Kidney (tissue), 14 donors: ENCODE results near the gene SOX1. TPM values are rescaled to one million over a fixed set of nuclear protein-coding genes. Genes with fewer than 3 reads are reported as not detected.
A peak's percentile ranks its signal among the peaks of the same experiment; 100 is the strongest.

Source experiments
- DNase-seq, 5 donors: peaks; one replicate each; pipeline ENCODE4 v3.0.0-alpha.2; 2013 to 2020
- FAIRE-seq: peaks from 2 replicates; lab custom pipeline; 2012; peaks lifted over from hg19 to GRCh38; lab: Jason Lieb, UNC
- H3K27ac ChIP-seq, 2 donors: one replicate each; pipeline ENCODE4 v1.7.0; 2013; ENCODE audit warnings: low read depth in 2 of 2, low read length in 2 of 2, inconsistent platforms in 1 of 2
- H3K27me3 ChIP-seq: one replicate; pipeline ENCODE4 v1.7.1; 2013; ENCODE audit warnings: low read length, inconsistent platforms; ENCODE audit not compliant: control insufficient read depth, insufficient read depth
- H3K36me3 ChIP-seq, 3 donors: one replicate each; pipeline versions ENCODE4 v1.7.0 to v1.7.1; 2013; ENCODE audit warnings: low read length in 3 of 3, control low read depth in 1 of 3, inconsistent platforms in 1 of 3; ENCODE audit not compliant: insufficient read depth in 3 of 3, control insufficient read depth in 2 of 3
- H3K4me1 ChIP-seq, 3 donors: one replicate each; pipeline versions ENCODE4 v1.7.0 to v1.7.1; 2013; ENCODE audit warnings: low read length in 3 of 3, inconsistent platforms in 1 of 3, low read depth in 1 of 3; ENCODE audit not compliant: control insufficient read depth in 2 of 3, insufficient read depth in 2 of 3
- H3K4me3 ChIP-seq, 3 donors: one replicate each; pipeline versions ENCODE4 v1.7.0 to v1.8.1; 2013; ENCODE audit warnings: low read length in 3 of 3, control low read depth in 1 of 3, inconsistent platforms in 1 of 3
- H3K9ac ChIP-seq, 3 donors: one replicate each; pipeline versions ENCODE4 v1.7.0 to v1.7.1; 2013; ENCODE audit warnings: low read length in 3 of 3, control low read depth in 1 of 3, inconsistent platforms in 1 of 3
- H3K9me3 ChIP-seq, 3 donors: one replicate each; pipeline versions ENCODE4 v1.7.0 to v1.7.1; 2013; ENCODE audit warnings: low read length in 3 of 3, control low read depth in 1 of 3, inconsistent platforms in 1 of 3; ENCODE audit not compliant: control insufficient read depth in 2 of 3, insufficient read depth in 1 of 3
- CTCF ChIP-seq: IDR thresholded peaks from 3 replicates; pipeline ENCODE4 v1.5.1; 2012; ENCODE audit warnings: mild to moderate bottlenecking, moderate library complexity, borderline replicate concordance; ENCODE audit not compliant: insufficient read depth; ENCODE audit errors: extremely low read depth
- intact Hi-C: fragments of 100-400 bp; cut with DNase I; formaldehyde crosslinking; loops from one replicate; pipeline ENCODE4 v1.11.1; 2022
- polyA plus RNA-seq: library from polyadenylated mRNA; stranded (reverse); fragments of 350-450 nt; fragmentation: Illumina TruSeq; extraction: RNeasy Lipid Tissue Mini Kit (QIAGEN cat#74804); gene quantifications from one replicate; pipeline ENCODE4 v1.2.3, GENCODE V29; 2014; ENCODE audit warnings: low read depth, low replicate concordance; ENCODE audit not compliant: insufficient read depth
- total RNA-seq: library from RNA; stranded (reverse); fragmentation: NEBNext Ultra II Directional; extraction: Animal tissue kit (Norgen Biotek cat#: 25700); gene quantifications from one replicate; pipeline ENCODE4 v1.2.1, GENCODE V29; 2021
- donor health status: control.
- donor health status: control.
- donor health status: control.
- donor health status: control.
- donor health status: control.
- donor health status: DM: yes; HTN: yes; CAD: no.
- donor health status: Normal renal cell carcinoma (clear cell type).

SOX1 gene
- total and polyA plus RNA-seq, 2 donors from 2014 or later, result not detected

GRCh38 chr13:112066624-112067004 lies 335 bp upstream of the SOX1 start:
- intact Hi-C loops, result no loop called here
- DNase-seq, result peak; percentile 76 to 88 (median 84)

GRCh38 chr13:112067871-112068539 lies 1.1 kb downstream of the SOX1 start:
- H3K36me3 ChIP-seq, result no peaks in the 10 kb centered on the region
- DNase-seq (peak in 2 of 5 donors; percentile 35 to 60), FAIRE-seq (no peak)
- H3K27me3 ChIP-seq, result peaks cover 60% of the 10 kb centered on the region
- H3K27ac ChIP-seq, result no peak overlapping the region
- no peak for TF ChIP-seq CTCF
- intact Hi-C loops, result no loop called here
- H3K9me3 ChIP-seq, result no peaks in the 10 kb centered on the region
- no peaks in the 10 kb centered on the region for H3K4me1 ChIP-seq
- H3K9ac ChIP-seq, result no peak overlapping the region
- H3K4me3 ChIP-seq, result no peak overlapping the region

More at GRCh38 chr13:112066624-112067004, 335 bp upstream of the SOX1 start:
- no peaks in the 10 kb centered on the region for H3K9me3 ChIP-seq
- no peak overlapping the region for H3K4me3 ChIP-seq
- no peak overlapping the region for H3K27ac ChIP-seq
- no peak for FAIRE-seq
- H3K36me3 ChIP-seq, result no peaks in the 10 kb centered on the region
- H3K9ac ChIP-seq, result no peak overlapping the region
- H3K4me1 ChIP-seq, result no peaks in the 10 kb centered on the region
- peaks cover 65% of the 10 kb centered on the region for H3K27me3 ChIP-seq
- no peak for TF ChIP-seq CTCF

GRCh38 chr13:112068540-112069060 lies 1.7 kb downstream of the SOX1 start:
- FAIRE-seq (no peak), DNase-seq (no peak)
- Histone ChIP-seq H3K27me3 (peaks cover 56% of the 10 kb centered on the region), H3K36me3 (no peaks in the 10 kb centered on the region), H3K9ac (no peak overlapping the region), H3K9me3 (no peaks in the 10 kb centered on the region), H3K4me3 (no peak overlapping the region), H3K4me1 (no peaks in the 10 kb centered on the region), H3K27ac (no peak overlapping the region)
- TF ChIP-seq CTCF, result no peak
- intact Hi-C loops, result no loop called here
